BLaER1 treated with 17β-estradiol and CSF1 and Interleukin-3, amounts not matched to agents 10 nM and 100 nM (cell line): ENCODE measurements around the gene FAR2.

ENCODE experiments used
- H3K27ac ChIP-seq, 11 experiments: shearing (Covaris generic); formaldehyde crosslinking; 2 replicates each; pipeline ENCODE4 v1.8.1; 2022
- H3K27me3 ChIP-seq, 11 experiments: shearing (Covaris generic); formaldehyde crosslinking; 2 replicates each; pipeline ENCODE4 v1.8.1; 2022
- H3K36me3 ChIP-seq, 11 experiments: shearing (Covaris generic); formaldehyde crosslinking; 2 replicates each; pipeline ENCODE4 v1.8.1; 2022
- H3K4me1 ChIP-seq, 10 experiments: shearing (Covaris generic); formaldehyde crosslinking; 2 replicates each; pipeline ENCODE4 v1.8.1; 2022
- H3K4me2 ChIP-seq, 11 experiments: shearing (Covaris generic); formaldehyde crosslinking; 2 replicates each; pipeline ENCODE4 v1.8.1; 2022
- H3K4me3 ChIP-seq, 10 experiments: shearing (Covaris generic); formaldehyde crosslinking; 2 replicates each; pipeline ENCODE4 v1.8.1; 2022
- H3K9ac ChIP-seq, 11 experiments: shearing (Covaris generic); formaldehyde crosslinking; 2 replicates each; pipeline ENCODE4 v1.8.1; 2022
- H3K9me3 ChIP-seq, 11 experiments: shearing (Covaris generic); formaldehyde crosslinking; replicated peaks in 1 of 11; 2 replicates each; pipeline ENCODE4 v1.8.1; 2022
- H4K20me1 ChIP-seq, 11 experiments: shearing (Covaris generic); formaldehyde crosslinking; 2 replicates each; pipeline ENCODE4 v1.8.1; 2022
- Cebpa-rat ChIP-seq, 11 experiments: shearing (Covaris generic); IDR thresholded peaks; 2 replicates each; pipeline ENCODE4 v1.8.1; 2022

The FAR2 gene

DNA sequence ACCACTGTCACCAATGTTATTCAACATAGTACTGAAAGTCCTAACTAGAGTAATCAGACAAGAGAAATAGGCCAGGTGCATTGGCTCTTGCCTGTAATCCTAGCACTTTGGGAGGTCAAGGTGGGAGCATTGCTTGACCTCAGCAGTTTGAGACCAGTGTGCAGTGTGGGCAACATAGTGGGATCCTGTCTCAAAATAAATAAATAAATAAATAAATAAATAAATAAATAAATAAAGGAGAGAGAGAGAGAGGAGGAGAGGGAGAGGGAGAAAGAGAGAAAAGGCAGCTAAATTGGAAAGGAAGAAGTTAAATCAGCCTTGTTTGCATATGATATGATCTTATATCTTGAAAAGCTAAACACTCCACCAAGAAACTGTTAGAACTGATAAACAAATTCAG, 115.3 kb downstream of the FAR2 start:
- no peak overlapping the region for H3K4me3 ChIP-seq
- peaks cover 36 to 60% (median 50%) of the 10 kb centered on the region in 11 experiments for H3K9me3 ChIP-seq
- no peaks in the 10 kb centered on the region for H3K4me1 ChIP-seq
- no peak overlapping the region for H3K9ac ChIP-seq
- no peaks in the 10 kb centered on the region for H4K20me1 ChIP-seq
- H3K27ac ChIP-seq: no peak overlapping the region
- H3K27me3 ChIP-seq: no peaks in the 10 kb centered on the region
- TF ChIP-seq Cebpa-rat (IDR thresholded peaks at IDR 0.05): no peak
- H3K4me2 ChIP-seq: no peak overlapping the region
- peaks cover 0 to 16% (median 12%) of the 10 kb centered on the region in 11 experiments; a peak in 10 of 22 replicates for H3K36me3 ChIP-seq

DNA sequence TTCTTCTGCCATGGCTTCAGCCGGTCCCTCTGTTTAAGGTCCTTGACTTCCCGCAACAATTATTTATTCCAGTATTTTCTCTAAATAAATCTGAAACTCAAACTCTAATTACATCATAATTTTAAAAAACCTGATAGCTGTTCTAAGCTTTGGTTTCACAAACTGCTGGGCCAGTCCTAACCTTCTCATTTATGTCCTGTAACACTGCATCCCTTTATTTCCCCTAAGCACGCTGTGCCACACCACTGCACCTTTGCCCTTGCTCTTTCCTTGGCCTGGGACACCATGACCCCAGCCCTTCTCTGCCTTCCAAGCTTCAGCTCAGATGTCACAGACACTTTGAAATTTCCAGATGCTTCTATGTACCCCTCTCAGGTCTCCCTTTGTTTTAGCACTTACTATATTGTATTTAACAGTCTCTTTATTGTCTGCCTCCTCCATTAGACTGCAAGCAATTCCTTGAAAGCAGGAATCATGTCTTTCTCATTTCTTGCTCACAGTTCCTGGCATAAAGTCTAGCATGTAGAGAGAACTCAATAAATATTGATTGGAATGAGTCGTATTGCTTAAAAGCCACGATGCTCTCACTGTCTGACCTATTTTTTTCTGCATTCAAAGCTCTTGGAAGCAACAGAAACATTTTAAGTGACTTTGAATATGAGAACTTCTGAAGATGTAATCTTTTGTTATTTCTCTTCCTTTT, 120.8 kb downstream of the FAR2 start:
- H3K36me3 ChIP-seq: peaks cover 0 to 30% (median 11%) of the 10 kb centered on the region in 11 experiments; a peak in 12 of 22 replicates
- TF ChIP-seq Cebpa-rat (IDR thresholded peaks at IDR 0.05): no peak

DNA sequence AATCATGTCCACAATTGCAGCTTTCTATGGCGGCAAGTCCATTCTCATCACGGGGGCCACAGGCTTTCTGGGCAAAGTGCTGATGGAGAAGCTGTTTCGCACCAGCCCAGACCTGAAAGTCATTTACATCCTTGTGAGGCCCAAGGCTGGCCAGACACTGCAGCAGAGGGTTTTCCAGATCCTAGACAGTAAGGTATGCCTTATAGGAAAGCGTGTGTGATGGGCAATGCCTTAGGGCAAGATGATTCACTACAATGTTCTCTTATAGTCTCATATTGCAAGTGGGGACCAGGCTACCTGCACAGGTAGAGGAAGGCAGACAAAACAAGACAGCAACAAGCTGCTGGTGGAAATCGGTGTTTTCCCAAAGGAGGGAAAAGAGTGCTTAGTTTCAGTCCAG, 121.4 kb downstream of the FAR2 start:
- TF ChIP-seq Cebpa-rat (IDR thresholded peaks at IDR 0.05): no peak
- Histone ChIP-seq H4K20me1 (no peaks in the 10 kb centered on the region), H3K9me3 (peaks cover 0 to 6% (median 0%) of the 10 kb centered on the region in 11 experiments; a peak in 1 of 22 replicates)

More for the DNA sequence above, 120.8 kb downstream of the FAR2 start:
- Histone ChIP-seq H3K4me1 (no peaks in the 10 kb centered on the region), H3K27ac (no peak overlapping the region), H4K20me1 (no peaks in the 10 kb centered on the region), H3K27me3 (no peaks in the 10 kb centered on the region), H3K4me3 (no peak overlapping the region), H3K9me3 (peaks cover 0 to 8% (median 2%) of the 10 kb centered on the region in 11 experiments; a peak in 5 of 22 replicates), H3K4me2 (no peak overlapping the region), H3K9ac (no peak overlapping the region)

GRCh38 chr12:29273178-29273843, 124.2 kb downstream of the FAR2 start:
- H3K27ac ChIP-seq: no peak overlapping the region
- H3K36me3 ChIP-seq: peaks cover 0 to 33% (median 15%) of the 10 kb centered on the region in 11 experiments; a peak in 14 of 22 replicates
- H3K9me3 ChIP-seq: peaks cover 0 to 6% (median 0%) of the 10 kb centered on the region in 11 experiments; a peak in 1 of 22 replicates
- TF ChIP-seq Cebpa-rat (IDR thresholded peaks at IDR 0.05): no peak
- no peaks in the 10 kb centered on the region for H3K27me3 ChIP-seq
- no peak overlapping the region for H3K9ac ChIP-seq
- H4K20me1 ChIP-seq: no peaks in the 10 kb centered on the region
- H3K4me1 ChIP-seq: no peaks in the 10 kb centered on the region
- no peak overlapping the region for H3K4me3 ChIP-seq
- no peak overlapping the region for H3K4me2 ChIP-seq

More for the DNA sequence above, 121.4 kb downstream of the FAR2 start:
- Histone ChIP-seq H3K27me3 (no peaks in the 10 kb centered on the region), H3K4me1 (no peaks in the 10 kb centered on the region), H3K4me2 (no peak overlapping the region), H3K36me3 (peaks cover 0 to 30% (median 11%) of the 10 kb centered on the region in 11 experiments; a peak in 12 of 22 replicates), H3K9ac (no peak overlapping the region), H3K4me3 (no peak overlapping the region), H3K27ac (no peak overlapping the region)

GRCh38 chr12:29275834-29276233, 126.8 kb downstream of the FAR2 start:
- H3K27ac ChIP-seq: no peak overlapping the region
- no peak overlapping the region for H3K4me3 ChIP-seq
- no peak overlapping the region for H3K9ac ChIP-seq
- peaks cover 0 to 6% (median 0%) of the 10 kb centered on the region in 11 experiments; a peak in 1 of 22 replicates for H3K9me3 ChIP-seq
- no peak overlapping the region for H3K4me2 ChIP-seq
- H3K36me3 ChIP-seq: peaks cover 0 to 31% (median 16%) of the 10 kb centered on the region in 11 experiments; a peak in 13 of 22 replicates
- no peaks in the 10 kb centered on the region for H3K27me3 ChIP-seq
- H4K20me1 ChIP-seq: no peaks in the 10 kb centered on the region
- H3K4me1 ChIP-seq: peaks cover 0 to 5% (median 1%) of the 10 kb centered on the region in 10 experiments; a peak in 7 of 20 replicates
- TF ChIP-seq Cebpa-rat (IDR thresholded peaks at IDR 0.05): no peak

GRCh38 chr12:29277231-29277630, 128.2 kb downstream of the FAR2 start:
- Histone ChIP-seq H3K9me3 (peaks cover 0 to 6% (median 0%) of the 10 kb centered on the region in 11 experiments; a peak in 1 of 22 replicates), H3K4me3 (no peak overlapping the region), H4K20me1 (no peaks in the 10 kb centered on the region), H3K9ac (no peak overlapping the region), H3K4me2 (no peak overlapping the region), H3K27me3 (no peaks in the 10 kb centered on the region), H3K36me3 (peaks cover 0 to 24% (median 14%) of the 10 kb centered on the region in 11 experiments; a peak in 13 of 22 replicates), H3K4me1 (peaks cover 11 to 19% (median 15%) of the 10 kb centered on the region in 10 experiments), H3K27ac (no peak overlapping the region)
- no peak for TF ChIP-seq Cebpa-rat (IDR thresholded peaks at IDR 0.05)

- H3K27ac ChIP-seq: no peak overlapping the region
- H3K9ac ChIP-seq: no peak overlapping the region
- H3K4me1 ChIP-seq: peaks cover 17 to 29% (median 22%) of the 10 kb centered on the region in 10 experiments
- 0 out of 22 replicates have a peak, but pooled peaks cover 0 to under 1% (median 0%) of the 10 kb centered on the region in 11 experiments for H3K9me3 ChIP-seq
- H3K4me3 ChIP-seq: no peak overlapping the region
- TF ChIP-seq Cebpa-rat (IDR thresholded peaks at IDR 0.05): no peak
- peaks cover 0 to 16% (median under 1%) of the 10 kb centered on the region in 11 experiments; a peak in 6 of 22 replicates for H3K36me3 ChIP-seq
- no peaks in the 10 kb centered on the region for H3K27me3 ChIP-seq
- no peaks in the 10 kb centered on the region for H4K20me1 ChIP-seq
- H3K4me2 ChIP-seq: no peak overlapping the region
Observed at GRCh38 chr12:29278673-29279420, 129.8 kb downstream of the FAR2 start.

DNA sequence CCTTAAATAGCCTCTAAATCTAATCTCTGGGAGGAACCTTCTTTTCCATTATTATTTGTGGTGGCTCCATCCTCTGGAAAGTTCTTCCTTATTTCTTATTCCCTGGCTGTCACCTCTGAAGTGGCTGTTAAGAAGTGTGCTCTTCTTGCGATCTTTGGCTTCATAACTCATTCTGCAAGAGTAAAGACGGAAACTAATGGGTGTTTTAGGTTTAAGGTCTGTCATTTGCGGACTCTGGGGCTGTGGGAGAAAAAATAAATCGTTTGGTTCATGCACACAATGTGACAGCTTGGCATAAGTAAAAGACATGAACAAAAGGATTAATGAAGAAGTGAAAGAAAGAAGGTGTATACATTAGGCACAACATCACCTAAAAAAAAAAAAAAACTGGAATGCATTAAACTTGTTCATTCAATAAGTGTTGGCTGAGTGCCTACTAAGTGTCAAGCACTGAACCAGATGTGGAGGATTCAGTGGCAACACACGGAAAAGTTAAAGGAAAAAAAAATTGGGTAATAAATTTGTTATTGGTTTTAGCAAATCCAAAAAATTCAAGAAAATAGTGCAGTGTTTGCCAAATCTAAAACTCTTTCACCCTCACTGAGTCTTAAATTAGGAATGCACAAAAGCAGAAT, 132.4 kb downstream of the FAR2 start:
- Histone ChIP-seq H3K4me1 (peaks cover 17 to 36% (median 25%) of the 10 kb centered on the region in 10 experiments), H3K27ac (peak overlapping the region in 8 of 11 experiments; percentile 43 to 77 (median 69); a peak in 15 of 22 replicates), H3K4me2 (peak overlapping the region in 9 of 11 experiments; percentile 39 to 69 (median 60); a peak in 19 of 22 replicates), H3K36me3 (peaks cover 0 to 13% (median under 1%) of the 10 kb centered on the region in 11 experiments; a peak in 4 of 22 replicates), H4K20me1 (no peaks in the 10 kb centered on the region), H3K9ac (peak overlapping the region in 1 of 11 experiments; percentile 23; a peak in 1 of 22 replicates), H3K9me3 (peaks cover 0 to 6% (median 3%) of the 10 kb centered on the region in 11 experiments; a peak in 3 of 22 replicates), H3K4me3 (no peak overlapping the region), H3K27me3 (no peaks in the 10 kb centered on the region)
- TF ChIP-seq Cebpa-rat (IDR thresholded peaks at IDR 0.05): no peak
